Measurements from ENCODE around the gene ZNF436. TPM values are rescaled to one million over a fixed set of nuclear protein-coding genes. Genes with fewer than 3 reads are reported as not detected.
"Not testable (repeated sequence)": the region's sequence is repeated elsewhere in the genome, so short reads cannot be mapped to it uniquely, and the experiment has no call there.

The ZNF436 gene
- total RNA-seq, 1 donor = 6.5 TPM

DNA sequence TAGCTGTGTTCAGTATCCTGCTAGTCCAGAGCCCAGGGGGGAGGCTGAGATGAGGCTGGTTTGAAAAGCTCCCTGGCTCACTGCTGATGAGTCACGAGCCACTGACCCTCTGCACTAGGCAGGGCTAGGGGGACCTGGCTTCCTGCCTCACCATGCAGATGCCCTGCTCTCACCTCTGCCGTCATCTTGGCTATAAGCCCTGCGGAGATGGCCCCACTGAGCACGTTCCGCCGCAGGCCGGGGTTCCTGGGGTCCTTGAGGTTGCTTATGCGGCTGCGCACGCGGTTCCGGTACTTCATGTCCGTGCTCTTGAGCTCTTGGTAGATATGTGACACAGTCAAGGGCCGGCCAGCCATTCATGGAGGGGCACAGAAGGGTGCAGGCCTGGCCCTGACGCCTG, 24.1 kb upstream of the ZNF436 start:
- DNase-seq (ENCODE audit: low read depth in 2 of 3, low spot score in 2 of 3) = no peak

DNA sequence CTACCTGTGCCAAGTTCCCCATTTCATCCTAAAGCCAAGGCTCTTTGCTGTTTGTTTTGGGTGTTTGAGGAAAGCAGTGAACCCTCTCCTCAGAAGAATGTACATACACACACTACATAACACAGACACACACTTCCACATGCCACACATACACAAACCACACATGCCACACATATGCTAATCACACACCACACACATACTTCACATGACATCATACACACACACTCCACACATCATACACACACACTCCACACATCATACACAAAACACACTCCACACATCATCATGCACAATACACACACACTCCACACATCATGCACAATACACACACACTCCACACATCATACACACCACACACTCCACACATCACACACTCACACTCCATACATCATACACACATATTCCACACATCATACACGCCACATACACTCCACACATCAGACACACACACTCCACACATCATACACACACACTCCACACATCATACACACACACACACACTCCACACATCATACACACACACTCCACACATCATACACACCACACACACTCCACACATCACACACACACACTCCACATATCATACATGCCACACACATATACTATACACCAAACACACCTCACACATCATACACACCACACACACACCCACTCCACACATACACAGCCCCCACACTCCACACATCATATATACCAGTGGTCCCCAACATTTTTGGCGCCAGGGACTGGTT, 22.7 kb upstream of the ZNF436 start:
- DNase-seq (ENCODE audit: low read depth in 2 of 3, low spot score in 2 of 3) = no peak

DNA sequence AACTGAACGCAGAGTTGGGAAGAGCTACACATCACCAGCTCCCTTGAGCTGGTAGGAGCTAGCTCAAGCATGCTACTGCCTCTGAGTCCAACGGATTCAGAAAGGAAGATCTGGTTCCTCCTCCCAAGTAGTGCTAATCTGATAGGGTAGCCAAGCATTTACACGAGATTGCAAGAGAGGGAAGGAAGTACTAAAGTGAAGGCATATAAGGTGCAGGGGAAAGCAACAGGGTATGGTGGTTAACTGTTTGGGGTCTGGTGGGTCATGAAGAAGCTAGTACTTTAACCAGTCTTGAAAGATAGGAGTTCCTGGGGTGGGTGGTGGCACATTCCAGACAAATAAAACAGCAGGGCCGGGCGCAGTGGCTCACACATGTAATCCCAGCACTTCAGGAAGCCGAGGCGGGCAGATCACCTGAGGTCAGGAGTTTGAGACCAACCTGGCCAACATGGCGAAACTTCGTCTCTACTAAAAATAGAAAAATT, 20.2 kb upstream of the ZNF436 start:
- peak in 1 of 3 donors; percentile 55 for DNase-seq (ENCODE audit: low read depth in 2 of 3, low spot score in 2 of 3)

DNA sequence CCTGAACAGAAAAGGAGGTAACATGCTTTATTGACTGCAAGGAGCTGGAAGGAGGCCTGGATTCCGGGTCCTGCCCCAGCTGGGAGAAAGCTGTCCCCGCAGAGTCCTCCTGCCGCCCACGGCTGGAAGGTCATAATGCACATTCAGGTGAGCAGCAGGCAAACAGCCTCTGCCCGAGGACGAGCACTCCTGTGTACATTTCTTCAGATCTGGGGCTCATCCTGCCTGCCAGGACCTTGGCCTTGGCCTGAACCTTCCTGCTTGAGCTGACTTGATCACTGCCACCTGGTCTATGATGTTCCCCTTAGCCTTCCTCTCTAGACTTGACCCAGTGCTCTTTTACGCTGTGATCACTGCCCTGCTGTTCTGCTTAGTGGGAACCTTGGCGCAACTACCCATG, 17.9 kb upstream of the ZNF436 start:
- DNase-seq (ENCODE audit: low read depth in 2 of 3, low spot score in 2 of 3) = no peak

DNA sequence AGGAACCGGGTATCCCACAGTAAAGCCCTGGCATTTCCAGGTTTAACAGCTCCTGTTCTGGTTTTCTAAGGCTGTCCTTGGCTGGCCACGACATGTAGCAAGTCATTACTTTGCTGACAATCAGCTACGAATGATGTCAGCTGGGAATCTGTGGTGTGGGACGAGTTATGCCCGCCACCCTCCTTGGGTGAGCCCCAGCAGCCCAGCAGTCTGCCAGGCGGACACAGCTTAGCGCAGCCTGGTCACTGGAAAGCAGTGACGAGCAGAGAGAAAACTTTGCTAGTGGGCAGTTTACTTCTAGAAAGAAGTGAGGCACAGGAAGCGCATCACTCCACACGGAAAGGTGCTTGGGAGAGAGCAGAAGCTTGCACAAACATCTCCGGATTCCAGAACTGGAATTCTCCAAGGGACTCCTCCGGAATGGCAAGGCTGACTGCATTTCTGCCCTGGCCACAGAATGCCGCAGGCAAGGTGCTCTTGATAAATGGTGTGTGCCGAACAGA, 15.5 kb upstream of the ZNF436 start:
- no peak for DNase-seq (ENCODE audit: low read depth in 2 of 3, low spot score in 2 of 3)

DNA sequence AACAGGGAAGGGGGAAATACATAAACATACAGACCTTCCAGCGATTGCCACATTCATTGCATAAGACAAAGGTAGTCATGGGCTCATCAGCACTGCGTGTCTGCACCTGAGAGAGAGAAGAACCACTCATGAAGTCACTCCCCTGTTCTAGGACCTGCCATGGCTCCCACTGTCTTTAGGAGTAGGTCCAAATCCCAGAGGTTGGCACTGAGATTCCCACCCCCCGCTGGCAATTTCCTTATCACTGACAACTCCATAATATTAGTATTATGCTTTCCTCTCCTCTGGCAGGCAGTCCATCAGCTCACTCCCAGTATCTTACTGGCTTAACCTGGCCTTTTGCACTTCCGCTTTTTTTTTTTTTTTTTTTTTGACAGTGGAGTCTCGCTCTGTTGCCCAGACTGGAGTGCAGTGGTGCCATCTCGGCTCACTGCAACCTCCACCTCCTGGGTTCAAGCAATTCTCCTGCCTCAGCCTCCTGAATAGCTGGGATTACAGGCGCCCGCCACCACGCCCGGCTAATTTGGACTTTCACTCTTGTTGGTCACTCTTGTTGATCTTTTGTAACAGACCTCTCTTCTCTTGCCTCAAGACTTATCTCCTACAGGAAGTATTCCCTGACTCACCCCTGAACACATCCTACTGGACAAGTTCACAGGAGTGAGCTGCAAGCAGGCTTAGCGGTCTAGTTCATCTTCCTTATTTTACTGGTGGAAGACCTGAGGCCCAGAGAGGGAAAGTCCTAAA, 14.8 kb upstream of the ZNF436 start:
- DNase-seq (ENCODE audit: low read depth in 2 of 3, low spot score in 2 of 3) = no peak

DNA sequence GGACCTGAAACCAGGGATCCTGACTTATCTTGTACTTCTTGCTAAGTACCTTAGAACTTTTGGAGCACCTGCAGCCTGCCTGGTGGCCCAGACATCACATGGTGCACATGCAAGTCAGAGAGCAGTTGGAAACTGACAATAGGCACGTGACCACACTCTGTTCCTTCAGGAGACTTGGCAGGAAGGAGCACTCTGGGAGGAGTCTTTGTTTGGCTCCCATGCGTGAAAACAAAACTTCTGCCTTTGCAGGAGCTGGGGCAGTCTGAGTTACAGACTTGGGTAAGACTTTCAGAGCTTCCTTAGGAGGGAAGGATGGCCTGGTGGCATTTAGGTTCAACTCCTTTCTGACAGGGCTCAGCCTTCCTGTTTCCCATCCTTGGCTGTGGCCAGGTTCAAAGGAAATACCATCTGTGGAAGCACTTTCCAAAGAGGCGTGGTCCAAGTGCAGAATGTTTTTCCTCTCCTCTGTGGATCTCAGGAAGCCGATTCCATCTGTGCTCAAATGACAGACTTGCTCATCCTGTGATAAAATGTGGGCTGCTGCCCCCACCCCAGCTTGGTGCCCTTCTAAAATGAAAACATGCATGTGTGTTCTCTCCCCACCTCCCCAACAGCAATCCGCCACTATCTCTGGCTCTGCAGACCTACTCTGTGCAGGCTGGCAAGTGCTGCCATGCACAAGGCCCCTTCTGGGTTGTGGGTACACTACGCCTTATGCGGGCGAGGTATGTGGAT, 14.1 kb upstream of the ZNF436 start:
- DNase-seq (ENCODE audit: low read depth in 2 of 3, low spot score in 2 of 3) = no peak

DNA sequence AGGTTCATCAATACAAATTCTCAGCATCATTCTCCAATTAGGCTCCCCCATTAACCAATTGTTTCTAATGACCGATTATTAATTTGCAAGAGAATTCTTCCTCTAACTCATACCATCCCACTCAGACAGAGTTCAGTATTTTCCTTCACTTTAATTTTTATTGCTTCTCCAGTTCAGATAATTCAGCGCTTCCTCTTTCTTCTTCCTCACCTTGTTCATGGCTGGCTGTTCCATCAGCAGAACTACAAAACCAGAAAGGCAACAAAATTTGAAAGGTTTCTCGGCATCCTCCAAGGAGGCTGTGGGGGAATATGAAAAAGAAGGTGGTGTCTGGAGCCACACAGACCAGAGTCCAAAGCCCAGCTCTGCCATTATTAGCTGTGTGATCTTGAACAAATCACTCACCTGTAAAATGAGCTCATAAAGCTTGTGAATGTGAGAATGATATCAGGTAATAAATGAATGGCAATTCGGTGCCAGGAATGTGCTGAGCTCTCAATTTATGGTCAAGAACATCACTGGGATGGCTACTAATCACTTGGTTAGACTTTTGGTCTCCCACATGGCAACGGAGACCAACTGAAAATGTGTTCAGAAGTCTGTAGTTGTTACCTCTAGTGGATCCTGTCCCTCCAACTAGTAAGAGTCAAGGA, 11.7 kb upstream of the ZNF436 start:
- DNase-seq (ENCODE audit: low read depth in 2 of 3, low spot score in 2 of 3) = no peak

DNA sequence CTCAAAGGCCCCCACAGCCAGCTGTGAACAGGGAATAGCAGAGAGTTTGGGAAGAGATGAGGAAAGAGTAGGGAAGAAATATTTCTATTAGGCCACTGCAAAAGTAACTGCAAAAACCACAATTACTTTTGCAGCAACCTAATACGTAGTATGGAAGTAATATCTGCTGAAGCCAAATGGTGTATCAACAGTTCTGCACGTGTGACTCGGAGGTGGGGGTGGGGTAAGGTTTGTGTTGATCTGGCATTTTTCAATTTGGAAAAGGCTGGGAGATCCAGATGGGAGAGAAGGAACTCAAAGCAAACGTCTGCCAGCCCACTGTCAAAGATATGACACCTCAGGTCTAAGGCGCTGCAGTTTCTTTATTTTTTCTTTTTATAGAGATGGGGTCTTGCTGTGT, 11.1 kb upstream of the ZNF436 start:
- DNase-seq (ENCODE audit: low read depth in 2 of 3, low spot score in 2 of 3) = no peak

DNA sequence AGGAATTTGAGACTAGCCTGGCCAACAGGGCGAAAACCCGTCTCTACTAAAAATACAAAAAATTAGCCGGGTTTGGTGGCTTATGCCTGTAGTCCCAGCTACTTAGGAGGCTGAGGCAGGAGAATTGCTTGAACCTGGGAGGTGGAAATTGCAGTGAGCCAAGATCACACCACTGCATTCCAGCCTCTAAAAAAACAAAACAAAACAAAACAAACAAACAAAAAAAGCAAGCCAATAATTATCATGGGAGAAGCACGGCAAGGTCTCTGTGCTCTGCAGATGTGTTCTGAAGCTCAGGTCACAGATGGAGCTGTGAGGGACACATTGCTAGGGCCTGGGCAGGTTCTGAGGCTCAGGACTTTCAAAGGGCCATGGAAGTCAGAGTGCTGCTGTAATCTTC, 10.6 kb upstream of the ZNF436 start:
- not testable (repeated sequence) for DNase-seq (ENCODE audit: low read depth in 2 of 3, low spot score in 2 of 3)

DNA sequence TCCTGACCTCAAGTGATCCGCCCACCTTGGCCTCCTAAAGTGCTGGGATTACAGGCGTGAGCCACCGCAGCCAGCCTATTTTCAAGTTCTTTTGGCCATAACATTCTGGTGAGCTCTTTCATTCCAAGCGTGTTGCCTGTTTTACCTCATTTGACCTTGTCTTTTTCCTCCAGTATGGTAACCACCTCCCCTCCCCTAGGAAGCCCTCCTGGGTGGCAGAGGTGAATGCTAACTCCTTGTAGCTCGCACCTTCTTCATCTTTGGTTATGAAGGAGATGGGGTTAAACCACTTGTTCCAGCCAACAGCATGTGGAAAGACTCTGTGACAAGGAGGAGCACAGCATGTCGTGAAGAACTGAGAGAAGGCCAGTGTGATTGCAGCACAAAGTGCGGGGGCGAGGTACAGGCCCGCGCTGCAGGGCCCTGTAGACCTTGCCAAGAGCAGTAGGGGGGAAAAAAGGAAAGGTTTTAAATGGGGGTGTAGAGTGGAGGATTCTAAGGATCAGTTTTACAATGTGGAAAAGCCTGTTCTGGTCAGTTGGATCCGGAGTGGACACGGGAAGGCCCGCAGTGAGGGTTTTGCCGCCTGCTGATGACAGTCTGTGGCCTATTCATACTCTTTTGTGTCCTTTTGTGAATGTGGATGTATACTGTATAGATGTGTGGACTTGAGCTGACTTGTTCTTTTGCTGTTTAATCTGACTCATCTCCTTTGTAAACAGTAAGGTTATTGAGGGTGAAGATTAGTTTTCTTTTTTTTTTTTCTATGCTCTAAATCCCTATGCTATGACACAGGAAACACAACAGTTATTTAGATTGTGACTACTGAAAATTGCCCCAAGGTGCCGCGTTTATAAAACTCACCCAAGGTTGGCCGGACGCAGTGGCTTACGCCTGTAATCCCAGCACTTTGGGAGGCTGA, 7.5 kb upstream of the ZNF436 start:
- no peak for DNase-seq (ENCODE audit: low read depth in 2 of 3, low spot score in 2 of 3)

DNA sequence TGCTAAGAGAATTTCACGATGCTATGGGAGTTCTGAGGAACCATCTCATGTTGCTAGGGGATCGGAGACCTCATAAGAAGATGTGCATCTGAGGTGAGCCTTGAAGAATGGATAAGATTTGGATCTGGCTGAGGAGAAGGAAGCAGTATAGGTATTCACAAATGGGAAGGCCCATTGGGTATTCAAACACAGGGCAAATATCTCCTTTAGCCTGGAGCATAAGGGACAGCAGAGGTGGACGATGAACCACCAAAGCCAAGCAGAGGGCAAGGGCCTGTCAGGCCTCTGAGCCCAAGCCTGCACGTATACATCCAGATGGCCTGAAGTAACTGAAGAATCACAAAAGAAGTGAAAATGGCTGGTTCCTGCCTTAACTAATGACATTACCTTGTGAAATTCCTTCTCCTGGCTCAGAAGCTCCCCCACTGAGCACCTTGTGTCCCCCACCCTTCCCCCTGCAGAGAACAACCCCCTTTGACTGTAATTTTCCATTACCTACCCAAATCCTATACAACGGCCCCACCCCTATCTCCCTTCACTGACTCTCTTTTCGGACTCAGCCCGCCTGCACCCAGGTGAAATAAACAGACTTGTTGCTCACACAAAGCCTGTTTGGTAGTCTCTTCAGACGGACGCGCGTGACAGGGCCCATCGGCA, 4.6 kb upstream of the ZNF436 start:
- not testable (repeated sequence) for DNase-seq (ENCODE audit: low read depth in 2 of 3, low spot score in 2 of 3)

DNA sequence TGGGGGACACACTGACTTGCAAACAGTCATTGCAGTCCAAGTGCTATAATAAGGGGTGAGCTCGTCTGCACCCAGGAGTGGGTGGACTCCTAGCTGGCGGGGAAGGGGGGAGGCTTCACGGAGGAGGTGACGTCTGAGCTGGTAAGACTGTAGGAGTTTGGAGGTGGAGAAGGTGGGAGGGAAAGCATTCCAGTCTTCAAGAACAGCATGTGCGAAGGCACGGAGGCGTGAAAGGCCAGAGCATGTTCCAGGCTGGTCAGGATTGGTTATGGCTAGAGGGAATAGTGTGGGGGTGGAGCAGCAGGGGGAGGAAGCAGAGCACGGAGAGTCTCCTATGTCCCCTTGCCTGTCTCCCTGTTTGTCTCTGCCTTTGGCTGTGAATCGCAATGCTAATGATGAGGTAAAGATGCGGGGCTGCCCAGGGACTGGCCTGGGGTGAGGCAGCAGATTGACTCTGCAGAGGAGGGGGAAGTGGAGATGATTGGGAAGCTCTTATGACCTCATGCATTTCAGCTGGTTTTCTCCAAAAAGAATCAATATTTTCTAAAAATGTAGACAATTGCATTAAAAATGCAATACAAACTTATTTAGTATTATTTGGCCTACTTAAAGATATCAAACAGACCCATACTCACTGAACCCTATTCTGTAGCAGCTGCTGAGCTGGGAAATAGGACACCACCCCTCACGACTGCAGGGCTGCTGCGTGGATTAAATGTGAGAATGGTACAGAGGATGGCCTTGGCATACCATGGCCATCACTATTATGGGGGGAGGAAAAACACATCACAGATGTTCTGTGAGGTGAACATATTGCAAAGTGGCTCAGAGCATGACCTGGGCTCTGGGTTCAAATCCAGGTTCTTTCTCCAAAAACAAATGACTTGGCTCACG, 2.6 kb upstream of the ZNF436 start:
- DNase-seq (ENCODE audit: low read depth in 2 of 3, low spot score in 2 of 3) = no peak

DNA sequence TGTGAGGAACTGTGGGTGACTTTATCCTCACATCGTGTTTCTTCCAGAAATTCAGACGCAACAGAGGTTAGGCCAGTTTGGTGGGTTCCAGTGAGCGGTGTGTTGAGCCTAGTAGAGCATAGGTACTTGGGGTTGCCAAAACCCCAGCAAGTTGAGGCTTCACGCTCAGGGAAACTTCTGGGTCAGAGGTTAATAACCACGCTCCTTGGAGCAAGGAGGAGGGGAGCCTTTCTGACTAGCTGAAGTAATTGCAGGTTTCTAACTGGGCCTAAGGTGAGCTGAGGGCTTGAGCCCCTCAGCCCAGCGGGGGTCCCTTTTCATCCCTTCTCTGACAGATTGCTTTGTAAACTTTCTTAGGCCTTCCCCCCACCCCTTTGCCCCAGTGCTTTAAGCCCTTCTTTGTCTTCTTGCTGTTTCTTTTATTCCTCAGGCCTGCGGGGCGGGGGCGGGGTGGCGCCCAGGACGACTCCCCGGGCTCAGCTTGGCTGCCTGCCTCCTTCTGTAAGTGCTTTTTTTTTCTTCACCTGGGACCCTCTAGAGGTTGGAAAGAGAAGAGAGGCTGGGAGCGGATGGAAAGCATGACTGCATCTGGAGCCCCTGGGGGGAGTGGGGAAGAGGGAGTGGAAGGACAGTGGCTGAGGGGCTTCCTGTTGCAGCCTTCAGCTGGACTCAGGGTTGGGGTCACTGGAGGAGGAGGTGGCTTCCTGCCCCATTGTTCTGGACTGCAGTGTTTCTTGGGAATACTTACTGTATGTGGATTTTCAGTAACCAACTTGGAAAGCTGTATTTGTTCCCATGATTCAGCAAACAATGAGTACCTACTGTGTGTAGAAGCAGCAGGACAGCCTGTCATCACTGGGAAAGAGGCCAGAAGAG, 1.3 kb upstream of the ZNF436 start:
- peak in 1 of 3 donors; percentile 21 for DNase-seq (ENCODE audit: low read depth in 2 of 3, low spot score in 2 of 3)

DNA sequence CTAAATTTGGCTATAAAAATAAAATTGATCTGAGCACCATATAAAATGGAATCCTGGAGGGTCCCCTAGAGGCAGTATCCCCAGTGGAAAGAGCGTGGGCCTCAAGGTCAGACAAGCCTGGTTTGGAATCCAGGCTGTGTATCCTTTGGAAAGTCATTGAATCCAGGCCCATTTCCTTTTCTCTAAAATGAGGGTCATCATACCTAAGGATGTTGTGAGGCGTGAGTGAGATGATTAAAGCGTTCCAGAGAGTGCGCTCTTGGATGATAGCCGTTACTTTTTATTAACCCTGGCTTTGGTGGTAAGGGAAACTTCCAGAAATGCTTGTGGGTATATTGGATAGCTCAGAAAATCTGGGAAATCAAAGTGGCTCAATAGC, 683 bp upstream of the ZNF436 start:
- no peak for DNase-seq (ENCODE audit: low read depth in 2 of 3, low spot score in 2 of 3)

DNA sequence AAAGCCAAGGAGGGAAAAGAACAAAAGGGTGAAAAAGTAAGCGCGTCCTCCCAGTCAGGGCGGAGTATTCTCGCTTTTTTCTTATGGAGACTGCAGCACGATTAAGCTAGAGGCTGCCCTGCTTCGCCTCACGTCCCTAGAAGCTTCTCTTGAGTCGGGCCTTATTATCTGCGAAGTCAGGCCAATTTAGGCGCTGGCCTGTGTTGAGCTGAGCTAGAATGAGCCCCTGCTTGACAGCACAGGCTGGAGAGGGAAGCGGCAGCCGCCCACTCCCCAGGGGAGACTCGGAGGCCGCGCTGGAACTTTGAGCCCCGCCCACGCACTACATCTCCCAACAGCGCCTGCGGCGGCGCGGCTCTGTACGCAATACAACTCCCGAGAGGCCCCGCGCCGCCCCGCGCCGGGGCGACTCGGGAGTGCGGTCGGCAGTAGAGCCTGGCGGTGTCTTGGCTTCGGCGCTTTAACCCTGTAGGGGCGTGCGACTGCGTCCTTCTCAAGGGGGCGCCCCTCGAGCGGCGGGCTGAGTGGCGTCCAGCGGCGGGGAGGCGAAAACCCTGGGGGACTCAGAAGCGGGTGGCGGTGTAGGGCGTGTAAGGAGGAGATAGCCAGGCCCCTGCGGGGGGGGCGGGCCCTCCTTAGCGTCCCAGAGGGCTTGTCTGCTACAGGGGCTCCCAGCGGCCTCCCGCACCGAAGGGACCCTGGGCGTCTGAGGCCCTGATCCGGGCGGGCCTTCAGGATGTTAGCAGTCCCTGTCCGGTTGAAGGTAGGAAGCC, 888 bp downstream of the ZNF436 start:
- DNase-seq (ENCODE audit: low read depth in 2 of 3, low spot score in 2 of 3) = peak; percentile 70 to 95 (median 94)
